ENCODE measurements around the gene RNF182. TPM values are rescaled to one million over a fixed set of nuclear protein-coding genes. Genes with fewer than 3 reads are reported as not detected.

RNF182 gene
- total RNA-seq, 1 donor, result 3.3 TPM

- Histone ChIP-seq H3K4me3 (ENCODE audit: insufficient read depth, low read length) (no peak overlapping the region), H3K4me2 (ENCODE audit: insufficient read depth, low read length) (no peak overlapping the region), H3K79me2 (ENCODE audit: insufficient read depth, low read length) (no peaks in the 10 kb centered on the region), H4K20me1 (ENCODE audit: insufficient read depth, low read length) (no peaks in the 10 kb centered on the region), H3K9me3 (ENCODE audit: low read depth, low read length) (no peaks in the 10 kb centered on the region), H2AFZ (ENCODE audit: low read length) (no peak overlapping the region), H3K27ac (ENCODE audit: low read depth, low read length) (no peak overlapping the region), H3K36me3 (ENCODE audit: insufficient read depth, low read length) (no peaks in the 10 kb centered on the region), H3K27me3 (ENCODE audit: insufficient read depth, low read length) (no peaks in the 10 kb centered on the region), H3K4me1 (ENCODE audit: insufficient read depth, low read length) (no peaks in the 10 kb centered on the region)
- no peak for DNase-seq (ENCODE audit: insufficient read length, low spot score, missing footprints)
- no peak for TF ChIP-seq CTCF (IDR thresholded peaks at IDR 0.05; ENCODE audit: extremely low read depth, low read depth, low read length)
Observed at GRCh38 chr6:13883966-13884365, 40.8 kb upstream of the RNF182 start.

DNA sequence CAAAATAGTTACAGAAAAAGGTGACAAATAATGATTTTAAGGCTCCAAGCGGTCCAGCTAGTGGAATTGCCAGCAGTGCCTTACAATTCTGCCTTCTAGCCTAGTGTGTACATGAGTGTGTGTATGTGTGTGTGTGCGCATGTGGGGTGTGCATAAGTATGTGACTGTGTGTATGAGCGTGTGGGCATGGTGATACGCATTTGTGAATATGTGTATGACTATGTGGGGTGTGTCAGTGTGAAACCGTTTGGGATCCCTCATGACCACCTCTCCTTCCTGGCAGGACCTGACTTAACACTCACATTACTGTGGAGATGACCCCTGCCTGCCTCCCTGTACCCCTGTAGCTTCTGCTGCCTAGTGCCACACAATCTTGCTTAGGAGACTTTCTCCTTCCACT is 40.4 kb upstream of the RNF182 start:
- no peak for DNase-seq (ENCODE audit: insufficient read length, low spot score, missing footprints)
- no peak overlapping the region for H3K4me3 ChIP-seq (ENCODE audit: insufficient read depth, low read length)
- H3K79me2 ChIP-seq (ENCODE audit: insufficient read depth, low read length), result no peaks in the 10 kb centered on the region
- H3K27me3 ChIP-seq (ENCODE audit: insufficient read depth, low read length), result no peaks in the 10 kb centered on the region
- no peaks in the 10 kb centered on the region for H3K9me3 ChIP-seq (ENCODE audit: low read depth, low read length)
- H2AFZ ChIP-seq (ENCODE audit: low read length), result no peak overlapping the region
- no peak overlapping the region for H3K27ac ChIP-seq (ENCODE audit: low read depth, low read length)
- H3K4me2 ChIP-seq (ENCODE audit: insufficient read depth, low read length), result no peak overlapping the region
- H4K20me1 ChIP-seq (ENCODE audit: insufficient read depth, low read length), result no peaks in the 10 kb centered on the region
- H3K4me1 ChIP-seq (ENCODE audit: insufficient read depth, low read length), result no peaks in the 10 kb centered on the region
- no peaks in the 10 kb centered on the region for H3K36me3 ChIP-seq (ENCODE audit: insufficient read depth, low read length)
- TF ChIP-seq CTCF (IDR thresholded peaks at IDR 0.05; ENCODE audit: extremely low read depth, low read depth, low read length), result no peak

DNA sequence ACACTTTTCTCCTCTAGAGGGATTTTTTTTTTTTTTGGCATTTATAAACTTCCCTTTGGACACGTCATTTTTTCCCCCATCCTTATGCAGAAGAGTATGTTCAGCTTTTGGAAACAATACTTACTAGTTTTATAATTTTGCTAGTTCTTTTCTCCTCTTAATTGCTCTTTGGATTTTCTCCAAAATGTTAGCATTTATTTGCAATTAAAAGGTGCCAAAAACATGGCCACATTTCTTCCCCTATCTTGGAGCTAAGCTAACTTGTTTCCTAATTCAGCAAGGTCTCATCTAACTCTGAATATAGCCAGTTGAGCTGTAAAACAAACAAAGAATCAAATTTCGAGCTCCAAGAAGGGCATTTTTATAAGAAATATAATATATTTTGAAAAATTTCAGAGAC is 39.2 kb upstream of the RNF182 start:
- no peak for DNase-seq (ENCODE audit: insufficient read length, low spot score, missing footprints)
- no peak for TF ChIP-seq CTCF (IDR thresholded peaks at IDR 0.05; ENCODE audit: extremely low read depth, low read depth, low read length)
- H4K20me1 ChIP-seq (ENCODE audit: insufficient read depth, low read length), result no peaks in the 10 kb centered on the region
- H3K36me3 ChIP-seq (ENCODE audit: insufficient read depth, low read length), result no peaks in the 10 kb centered on the region
- H3K27ac ChIP-seq (ENCODE audit: low read depth, low read length), result no peak overlapping the region
- H3K9me3 ChIP-seq (ENCODE audit: low read depth, low read length), result no peaks in the 10 kb centered on the region
- H3K4me3 ChIP-seq (ENCODE audit: insufficient read depth, low read length), result no peak overlapping the region
- no peak overlapping the region for H2AFZ ChIP-seq (ENCODE audit: low read length)
- H3K4me1 ChIP-seq (ENCODE audit: insufficient read depth, low read length), result no peaks in the 10 kb centered on the region
- no peak overlapping the region for H3K4me2 ChIP-seq (ENCODE audit: insufficient read depth, low read length)
- no peaks in the 10 kb centered on the region for H3K27me3 ChIP-seq (ENCODE audit: insufficient read depth, low read length)
- no peaks in the 10 kb centered on the region for H3K79me2 ChIP-seq (ENCODE audit: insufficient read depth, low read length)

GRCh38 chr6:13886949-13887348 is 37.8 kb upstream of the RNF182 start:
- no peak overlapping the region for H3K27ac ChIP-seq (ENCODE audit: low read depth, low read length)
- no peaks in the 10 kb centered on the region for H3K79me2 ChIP-seq (ENCODE audit: insufficient read depth, low read length)
- no peak overlapping the region for H2AFZ ChIP-seq (ENCODE audit: low read length)
- H4K20me1 ChIP-seq (ENCODE audit: insufficient read depth, low read length), result no peaks in the 10 kb centered on the region
- H3K4me3 ChIP-seq (ENCODE audit: insufficient read depth, low read length), result no peak overlapping the region
- no peak for TF ChIP-seq CTCF (IDR thresholded peaks at IDR 0.05; ENCODE audit: extremely low read depth, low read depth, low read length)
- no peak for DNase-seq (ENCODE audit: insufficient read length, low spot score, missing footprints)
- no peaks in the 10 kb centered on the region for H3K9me3 ChIP-seq (ENCODE audit: low read depth, low read length)
- no peaks in the 10 kb centered on the region for H3K27me3 ChIP-seq (ENCODE audit: insufficient read depth, low read length)
- no peaks in the 10 kb centered on the region for H3K36me3 ChIP-seq (ENCODE audit: insufficient read depth, low read length)
- no peaks in the 10 kb centered on the region for H3K4me1 ChIP-seq (ENCODE audit: insufficient read depth, low read length)
- no peak overlapping the region for H3K4me2 ChIP-seq (ENCODE audit: insufficient read depth, low read length)
